ENCODE measurements around the gene PDE6H.

- TF ChIP-seq CTCF (IDR thresholded peaks at IDR 0.05) (no peak), EZH2phosphoT487 (IDR thresholded peaks at IDR 0.05) (no peak), EZH2 (IDR thresholded peaks at IDR 0.05) (no peak)
Observed at GRCh38 chr12:14934511-14934910, 38.3 kb upstream of the PDE6H start.

All from neural progenitor cell (in vitro differentiated cells).